Measurements from ENCODE around the gene AQP2. TPM values are rescaled to one million over a fixed set of nuclear protein-coding genes. Genes with fewer than 3 reads are reported as not detected.

AQP2 gene
- total RNA-seq, 1 donor from 2014 or later = not detected

- Mint-ChIP-seq H3K27me3 (peaks cover 12% of the 10 kb centered on the region), H3K4me3 (no peak overlapping the region), H3K4me1 (no peaks in the 10 kb centered on the region), H3K36me3 (ENCODE audit: low read depth) (no peaks in the 10 kb centered on the region), H3K27ac (no peak overlapping the region), H3K9me3 (no peaks in the 10 kb centered on the region)
- TF ChIP-seq CTCF (IDR thresholded peaks at IDR 0.05) = no peak
- CTCF ChIA-PET = no interaction called here
- intact Hi-C loops (cut with micrococcal nuclease) = no loop called here
- DNase-seq (no peak), ATAC-seq (ENCODE audit: low read depth) (no peak)
- POLR2A ChIA-PET = no interaction called here
Observed at GRCh38 chr12:49916129-49916919, 34.2 kb upstream of the AQP2 start.

- TF ChIP-seq CTCF (IDR thresholded peaks at IDR 0.05) = no peak
- DNase-seq (no peak), ATAC-seq (ENCODE audit: low read depth) (no peak)
- ChIA-PET POLR2A (no interaction called here), CTCF (no interaction called here)
- Mint-ChIP-seq H3K27me3 (peaks cover 10% of the 10 kb centered on the region), H3K4me3 (no peak overlapping the region), H3K27ac (no peak overlapping the region), H3K36me3 (ENCODE audit: low read depth) (no peaks in the 10 kb centered on the region), H3K9me3 (no peaks in the 10 kb centered on the region), H3K4me1 (no peaks in the 10 kb centered on the region)
- intact Hi-C loops (cut with micrococcal nuclease) = no loop called here
Observed at GRCh38 chr12:49917166-49917787, 33.3 kb upstream of the AQP2 start.

- H3K27ac Mint-ChIP-seq = no peak overlapping the region
- H3K9me3 Mint-ChIP-seq = no peaks in the 10 kb centered on the region
- ChIA-PET CTCF (no interaction called here), POLR2A (no interaction called here)
- H3K4me3 Mint-ChIP-seq = no peak overlapping the region
- peaks cover 10% of the 10 kb centered on the region for H3K27me3 Mint-ChIP-seq
- no peak for TF ChIP-seq CTCF (IDR thresholded peaks at IDR 0.05)
- no peaks in the 10 kb centered on the region for H3K4me1 Mint-ChIP-seq
- H3K36me3 Mint-ChIP-seq (ENCODE audit: low read depth) = no peaks in the 10 kb centered on the region
- DNase-seq = no peak
- intact Hi-C loops (cut with micrococcal nuclease) = no loop called here
- no peak for ATAC-seq (ENCODE audit: low read depth)
Observed at GRCh38 chr12:49917788-49918173, 32.8 kb upstream of the AQP2 start.

- no peak overlapping the region for H3K27ac Mint-ChIP-seq
- ATAC-seq (ENCODE audit: low read depth) (no peak), DNase-seq (no peak)
- H3K27me3 Mint-ChIP-seq = peaks cover 10% of the 10 kb centered on the region
- POLR2A ChIA-PET = interaction anchor here (0.7 kb wide), 1 partner anchor 967 kb away, joined by 5 read pairs; no protein-coding TSS in a partner anchor
- TF ChIP-seq CTCF (IDR thresholded peaks at IDR 0.05) = no peak
- CTCF ChIA-PET = no interaction called here
- no peaks in the 10 kb centered on the region for H3K9me3 Mint-ChIP-seq
- H3K4me1 Mint-ChIP-seq = no peaks in the 10 kb centered on the region
- H3K36me3 Mint-ChIP-seq (ENCODE audit: low read depth) = no peaks in the 10 kb centered on the region
- H3K4me3 Mint-ChIP-seq = no peak overlapping the region
- intact Hi-C loops (cut with micrococcal nuclease) = no loop called here
Observed at GRCh38 chr12:49920241-49920914, 30.2 kb upstream of the AQP2 start.

GRCh38 chr12:49920915-49921286 is 29.6 kb upstream of the AQP2 start:
- POLR2A ChIA-PET = interaction anchor here (0.7 kb wide), 1 partner anchor 967 kb away, joined by 5 read pairs; no protein-coding TSS in a partner anchor
- CTCF ChIA-PET = no interaction called here

More at GRCh38 chr12:49920915-49921286, 29.6 kb upstream of the AQP2 start:
- no peak for TF ChIP-seq CTCF (IDR thresholded peaks at IDR 0.05)
- Mint-ChIP-seq H3K27ac (no peak overlapping the region), H3K4me1 (no peaks in the 10 kb centered on the region), H3K27me3 (peaks cover 10% of the 10 kb centered on the region), H3K9me3 (no peaks in the 10 kb centered on the region), H3K36me3 (ENCODE audit: low read depth) (no peaks in the 10 kb centered on the region), H3K4me3 (no peak overlapping the region)
- ATAC-seq (ENCODE audit: low read depth) = no peak
- DNase-seq = no peak
- intact Hi-C loops (cut with micrococcal nuclease) = no loop called here

Measured in activated B cell treated with CpG ODN at 0.5 μM for 24 hours (primary cell).